Activated CD4-positive, alpha-beta T cell treated with anti-CD3 and anti-CD28 coated beads, Interleukin-2, amount 50 U/mL, for 1 hour (primary cell): ENCODE results near the gene KIF6.
A peak's percentile ranks its signal among the peaks of the same experiment; 100 is the strongest.
"Not testable (repeated sequence)": the region's sequence is repeated elsewhere in the genome, so short reads cannot be mapped to it uniquely, and the experiment has no call there.

Source experiments
- DNase-seq: peaks from one replicate; pipeline ENCODE4 v3.0.0-alpha.2; 2020

Gene KIF6

DNA sequence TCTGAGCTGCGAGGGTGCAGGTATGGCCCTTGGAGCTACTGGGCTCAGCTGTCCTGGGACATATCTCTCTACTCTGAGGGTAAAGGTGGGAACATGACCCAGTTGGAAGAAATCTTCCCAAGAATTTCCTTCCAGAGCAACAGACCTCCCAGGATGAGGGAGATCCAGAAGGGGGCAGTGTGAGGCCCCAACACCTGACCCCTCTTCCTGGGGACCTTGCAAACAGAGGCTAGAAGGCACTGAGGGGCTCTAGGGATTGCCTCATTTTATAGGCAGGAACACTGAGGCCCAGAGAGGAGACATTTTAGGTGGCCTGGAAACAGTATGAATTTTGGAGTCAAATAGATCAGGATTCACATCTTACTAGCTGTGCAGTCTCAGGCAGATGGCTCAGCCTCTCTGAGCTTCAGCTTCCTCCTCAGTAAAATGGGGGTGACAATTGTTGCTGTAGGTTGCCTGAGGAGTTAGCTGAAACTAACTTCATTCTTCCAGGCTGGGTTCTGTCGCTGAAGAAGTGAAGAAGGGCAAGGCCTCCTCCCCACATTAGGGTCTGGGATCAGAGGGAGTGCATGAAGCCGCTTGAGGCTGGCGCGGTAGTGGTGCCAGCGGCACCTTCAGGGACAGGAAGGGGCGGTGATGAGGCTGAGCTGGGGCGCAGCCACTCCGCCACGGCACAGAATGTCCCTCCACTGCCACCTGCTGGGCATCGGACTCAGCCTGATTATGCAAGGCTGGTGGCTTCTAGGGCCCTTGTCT, 422.4 kb downstream of the KIF6 start:
- DNase-seq, result peak; percentile 88

DNA sequence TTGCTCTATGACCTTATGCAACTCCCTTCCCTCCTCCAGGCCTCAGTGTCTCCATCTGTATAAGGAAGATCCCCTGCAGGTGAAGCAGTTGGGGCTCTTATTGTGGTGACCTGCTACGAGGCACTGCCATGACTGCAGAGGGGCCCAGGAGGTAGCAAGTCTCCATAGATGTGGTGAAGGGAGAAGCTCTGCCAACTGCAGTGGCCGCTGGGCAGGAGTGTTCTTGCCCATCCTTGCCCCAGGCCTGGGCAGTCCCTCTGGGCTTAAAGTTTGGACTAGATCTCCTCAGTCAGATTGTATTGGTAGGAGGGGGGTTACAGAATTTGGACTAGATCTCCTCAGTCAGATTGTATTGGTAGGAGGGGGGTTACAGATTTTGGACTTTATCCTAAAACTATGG, 423.2 kb downstream of the KIF6 start:
- no peak for DNase-seq

- no peak for DNase-seq
Measured at GRCh38 chr6:39301606-39302005, 423.6 kb downstream of the KIF6 start.

DNA sequence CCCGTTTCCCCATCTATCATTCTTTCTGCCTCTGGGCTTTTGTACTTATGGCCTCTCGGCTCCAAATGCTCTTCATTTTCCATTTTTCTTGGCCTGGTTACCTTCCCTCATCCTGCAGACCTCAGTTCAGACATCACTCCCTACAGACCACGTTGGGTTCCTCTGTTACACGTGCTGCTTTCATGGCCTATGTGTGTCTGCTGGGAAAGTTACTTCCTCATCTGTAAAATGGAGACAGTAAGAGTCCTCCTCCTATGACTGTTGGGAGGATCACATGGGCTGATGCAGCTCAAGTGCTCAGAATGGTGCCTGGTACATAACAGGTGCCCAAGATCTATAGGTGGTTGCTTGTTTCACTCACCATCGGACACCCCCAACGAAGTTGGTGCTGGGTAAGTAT, 424.5 kb downstream of the KIF6 start:
- no peak for DNase-seq

DNA sequence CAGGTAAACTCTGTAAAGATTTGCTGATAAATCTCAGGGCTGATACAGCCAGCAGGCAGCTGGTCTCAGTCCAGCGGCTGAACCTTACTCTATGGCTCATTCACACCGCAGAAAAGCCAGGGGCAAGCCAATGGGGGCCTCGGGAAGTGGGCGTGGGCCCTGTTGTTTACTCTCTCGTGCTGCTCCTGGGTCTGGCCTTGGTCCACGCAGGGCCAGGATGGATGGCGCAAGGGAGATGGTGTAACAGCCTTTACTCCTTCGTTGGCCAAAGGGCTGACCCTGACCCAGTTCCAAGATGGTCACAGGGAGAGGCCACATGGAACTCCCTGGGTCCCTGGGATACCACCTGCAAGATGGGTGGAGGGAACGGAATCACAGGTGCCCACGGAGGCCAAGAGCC, 427.1 kb downstream of the KIF6 start:
- no peak for DNase-seq

DNA sequence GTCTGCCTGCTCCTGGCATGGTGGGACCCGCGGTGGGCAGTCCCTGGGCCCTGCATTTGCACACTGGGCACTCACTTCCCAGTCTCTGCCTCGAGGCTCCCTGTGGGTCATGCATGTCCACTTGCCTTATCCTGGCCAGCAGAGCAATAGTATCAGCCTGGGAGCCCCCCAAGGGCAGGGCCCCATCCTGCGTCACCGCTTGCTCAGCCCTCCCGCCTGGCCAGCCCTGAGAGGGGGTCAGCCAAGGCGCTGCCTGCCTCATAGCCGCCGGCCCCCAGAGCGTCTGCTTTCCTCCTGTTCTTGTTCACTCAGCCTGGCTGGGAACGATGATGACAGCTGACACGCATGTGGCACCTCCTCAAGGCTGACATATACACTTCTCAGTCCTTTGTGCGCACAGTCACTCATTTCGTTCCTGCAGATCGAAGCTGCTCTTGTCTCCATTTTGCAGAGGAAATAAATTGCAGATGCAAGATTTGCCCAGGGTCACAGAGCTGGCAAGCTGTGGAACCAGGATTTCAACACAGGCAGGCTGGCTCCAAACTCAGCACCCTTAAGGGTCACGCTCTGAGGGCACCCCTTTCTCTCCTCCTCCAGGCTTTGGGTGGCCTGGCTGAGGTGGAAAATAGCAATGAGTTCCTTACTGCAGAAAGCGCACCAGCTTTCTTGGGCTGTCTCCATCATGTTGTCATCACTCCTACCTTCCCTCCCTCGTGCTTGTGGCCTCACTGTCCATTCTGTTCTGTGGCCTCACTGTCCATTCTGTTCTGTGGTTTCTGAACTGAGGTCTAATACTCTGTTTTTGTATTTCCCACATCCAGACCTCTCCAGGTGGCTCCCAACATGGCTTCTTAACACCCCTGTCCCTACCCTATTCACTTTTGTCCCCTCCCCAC, 428.2 kb downstream of the KIF6 start:
- DNase-seq, result no peak

- no peak for DNase-seq
Measured at GRCh38 chr6:39295611-39296011, 429.6 kb downstream of the KIF6 start.

GRCh38 chr6:39294899-39295298, 430.3 kb downstream of the KIF6 start:
- DNase-seq, result no peak

GRCh38 chr6:39294133-39294532, 431.1 kb downstream of the KIF6 start:
- DNase-seq, result no peak

DNA sequence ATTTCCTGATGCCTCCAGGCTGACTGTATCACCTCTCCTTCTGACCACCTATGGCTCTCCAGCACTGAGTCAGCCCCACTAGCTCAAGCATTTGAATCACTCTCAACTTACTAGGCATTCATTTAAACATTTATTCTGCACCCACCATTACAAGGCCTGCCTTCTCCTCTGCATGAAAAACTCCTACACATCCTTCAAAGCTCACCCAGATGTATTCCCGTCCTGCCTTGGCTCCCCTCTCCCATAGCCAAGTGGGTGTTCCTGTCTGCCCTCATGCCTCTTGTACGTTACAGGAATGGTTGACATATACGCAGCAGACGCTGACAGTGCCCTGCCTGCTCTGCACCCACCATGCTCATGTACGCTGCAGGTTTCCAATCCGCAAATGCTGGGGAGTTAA, 432.6 kb downstream of the KIF6 start:
- no peak for DNase-seq

DNA sequence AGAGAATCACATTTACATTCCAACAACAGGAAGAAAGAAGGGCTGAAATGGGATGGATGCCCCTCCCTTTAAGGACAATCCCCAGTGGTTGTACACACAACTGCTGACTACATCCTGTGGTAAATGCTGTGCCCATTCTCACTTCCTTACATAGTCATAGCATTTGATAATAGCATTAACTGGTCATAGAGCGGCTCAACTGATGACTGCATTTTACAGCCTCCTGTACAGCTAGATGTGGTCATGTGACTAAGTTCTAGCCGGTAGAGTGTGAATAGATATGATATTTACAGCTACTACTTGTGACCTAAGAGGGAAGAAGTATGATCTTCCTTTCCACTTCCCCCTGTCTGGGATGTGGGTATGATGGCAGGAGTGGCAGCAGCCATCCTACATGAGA, 435.7 kb downstream of the KIF6 start:
- DNase-seq, result no peak

DNA sequence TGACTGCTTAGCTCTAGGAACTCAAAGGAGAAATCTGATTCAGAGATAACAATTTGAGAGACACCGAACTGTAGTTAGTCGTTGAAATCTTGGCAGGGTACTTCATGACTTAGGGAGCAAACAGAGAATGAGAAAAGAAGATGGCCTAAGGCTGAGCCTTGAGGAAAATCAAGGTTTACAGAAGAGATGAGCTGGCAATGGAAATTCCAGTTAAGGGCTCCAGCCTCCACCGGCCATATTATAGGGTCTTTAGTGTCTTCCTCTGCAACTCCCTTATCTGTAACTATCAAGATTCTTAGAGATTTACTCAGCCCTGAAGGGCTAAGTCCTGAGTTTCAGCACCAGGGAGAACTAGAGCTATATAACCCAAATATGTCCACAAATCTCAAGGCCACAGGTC, 437.6 kb downstream of the KIF6 start:
- DNase-seq, result no peak

DNA sequence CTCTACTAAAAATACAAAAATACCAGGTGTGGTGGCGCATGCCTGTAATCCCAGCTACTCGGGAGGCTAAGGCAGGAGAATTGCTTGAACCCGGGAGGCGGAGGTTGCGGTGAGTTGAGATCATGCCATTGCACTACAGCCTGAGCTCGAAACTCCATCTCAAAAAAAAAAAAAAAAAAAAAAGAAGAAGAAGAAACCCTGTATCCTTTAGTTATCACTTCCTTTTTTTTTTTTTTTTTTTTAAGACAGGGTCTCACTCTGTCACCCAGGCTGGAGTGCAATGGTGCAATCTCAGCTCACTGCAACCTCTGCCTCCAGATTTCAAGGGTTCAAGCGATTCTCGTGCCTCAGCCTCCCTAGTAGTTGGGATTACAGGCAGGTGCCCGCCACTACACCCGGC, 438.6 kb downstream of the KIF6 start:
- not testable (repeated sequence) for DNase-seq

- no peak for DNase-seq
Measured at GRCh38 chr6:39282774-39283173, 442.4 kb downstream of the KIF6 start.

GRCh38 chr6:39281312-39281980, 443.8 kb downstream of the KIF6 start:
- DNase-seq, result no peak

GRCh38 chr6:39280247-39280731, 444.9 kb downstream of the KIF6 start:
- no peak for DNase-seq
